GM12878 (cell line): Measurements from ENCODE around the gene GAS6. TPM values are rescaled to one million over a fixed set of nuclear protein-coding genes. Genes with fewer than 3 reads are reported as not detected.

Experiments used
- ATAC-seq: fragments of 200-7000 bp; cut with Tn5 transposase; 3 replicates; pipeline ENCODE4 v1.9.1; 2020; ENCODE audit warnings: mild to moderate bottlenecking, moderate library complexity
- BruUV-seq: library from RNA; stranded (reverse); fragments of 400-500 nt; replicated peaks from 2 replicates; lab custom pipeline; 2021; lab: Mats Ljungman, UMichigan
- CTCF ChIA-PET: fragments of 300-600 bp; sonication (Branson Sonifier 250); formaldehyde crosslinking; extraction: SDS; loops from one replicate; lab custom pipeline; 2021; ENCODE audit warnings: inconsistent platforms; lab: Yijun Ruan, JAX
- POLR2A ChIA-PET: fragments of 350-600 bp; formaldehyde crosslinking; extraction: SDS; loops from one replicate; lab custom pipeline; 2021; ENCODE audit warnings: inconsistent platforms; lab: Charles Lee
- RAD21 ChIA-PET: fragments of 300-600 bp; sonication (Branson Sonifier 250); formaldehyde crosslinking; loops from one replicate; lab custom pipeline; 2023; ENCODE audit warnings: antibody characterized with exemption; ENCODE audit not compliant: unreplicated experiment; lab: Charles Lee
- SMC1A ChIA-PET: fragments of 300-600 bp; sonication (Branson Sonifier 250); formaldehyde crosslinking; loops from one replicate; lab custom pipeline; 2023; ENCODE audit not compliant: unreplicated experiment, uncharacterized antibody; lab: Charles Lee
- DNase-seq: peaks from one replicate; pipeline ENCODE4 v3.0.0-alpha.2; 2011; ENCODE audit warnings: low read depth, low spot score
- FAIRE-seq: peaks from 3 replicates; lab custom pipeline; 2011; peaks lifted over from hg19 to GRCh38; lab: Jason Lieb, UNC
- H2AFZ ChIP-seq: 2 replicates; pipeline ENCODE4 v1.6.0; 2011; ENCODE audit warnings: low read depth, low read length, control low read depth; ENCODE audit not compliant: control insufficient read depth
- H3K27ac ChIP-seq: 2 replicates; pipeline ENCODE4 v1.5.1; 2011; ENCODE audit warnings: control low read depth; ENCODE audit not compliant: control insufficient read depth, insufficient read depth
- H3K27me3 ChIP-seq, 2 experiments: replicated peaks in 1 of 2; 2 replicates each; pipeline versions ENCODE4 v1.6.0 to v1.6.1; 2011; ENCODE audit warnings: low read length in 1 of 2; ENCODE audit not compliant: control insufficient read depth in 2 of 2, insufficient read depth in 2 of 2
- H3K36me3 ChIP-seq, 2 experiments: 2 replicates each; pipeline ENCODE4 v1.5.1; 2011; ENCODE audit warnings: low read length in 1 of 2; ENCODE audit not compliant: control insufficient read depth in 2 of 2, insufficient read depth in 2 of 2
- H3K4me1 ChIP-seq: 2 replicates; pipeline ENCODE4 v1.6.1; 2011; ENCODE audit warnings: mild to moderate bottlenecking, low read length, moderate library complexity, mixed read lengths; ENCODE audit not compliant: control insufficient read depth, insufficient read depth
- H3K4me2 ChIP-seq: 2 replicates; pipeline ENCODE4 v1.6.0; 2011; ENCODE audit warnings: control low read depth; ENCODE audit not compliant: control insufficient read depth, insufficient read depth
- H3K4me3 ChIP-seq: fragments of 200-600 bp; sonication (generic); 2 replicates; pipeline ENCODE4 v1.5.1; 2016
- H3K79me2 ChIP-seq: 2 replicates; pipeline ENCODE4 v1.6.0; 2011; ENCODE audit warnings: low read length; ENCODE audit not compliant: control insufficient read depth, insufficient read depth
- H3K9ac ChIP-seq: 2 replicates; pipeline ENCODE4 v1.8.0; 2011; ENCODE audit warnings: low read length, control low read depth, mixed read lengths; ENCODE audit not compliant: control insufficient read depth, insufficient read depth
- H3K9me3 ChIP-seq: replicated peaks from 3 replicates; pipeline ENCODE4 v1.5.1; 2011; ENCODE audit warnings: mild to moderate bottlenecking, low read length; ENCODE audit not compliant: control insufficient read depth, insufficient read depth
- H4K20me1 ChIP-seq: 2 replicates; pipeline ENCODE4 v1.6.0; 2011; ENCODE audit not compliant: control insufficient read depth, insufficient read depth
- BACH1 ChIP-seq: fragments of 450-650 bp; IDR thresholded peaks from 2 replicates; pipeline ENCODE4 v1.6.1; 2017; ENCODE audit warnings: mild to moderate bottlenecking, borderline replicate concordance
- CEBPZ ChIP-seq: fragments of 150-350 bp; IDR thresholded peaks from 2 replicates; pipeline ENCODE4 v1.6.1; 2016; ENCODE audit warnings: low read depth, low read length
- CHD2 ChIP-seq: IDR thresholded peaks from 2 replicates; pipeline ENCODE4 v1.6.1; 2011; ENCODE audit warnings: low read depth, low read length, improper control_type of control experiment, borderline replicate concordance
- CREB1 ChIP-seq: IDR thresholded peaks from 2 replicates; pipeline ENCODE4 v1.6.1; 2012; ENCODE audit warnings: low read depth, mild to moderate bottlenecking, inconsistent platforms
- HDAC6 ChIP-seq: fragments of 200-600 bp; sonication (generic); IDR thresholded peaks from one replicate; pipeline ENCODE4 v1.8.0; 2017; ENCODE audit warnings: antibody characterized with exemption; ENCODE audit not compliant: unreplicated experiment
- IRF4 ChIP-seq: IDR thresholded peaks from 2 replicates; pipeline ENCODE4 v1.6.1; 2011; ENCODE audit warnings: low read depth, low read length
- NFYB ChIP-seq: IDR thresholded peaks from 2 replicates; pipeline ENCODE4 v1.6.1; 2011; ENCODE audit warnings: low read depth, mild to moderate bottlenecking, low read length, improper control_type of control experiment, moderate library complexity; ENCODE audit not compliant: insufficient read depth
- PAX8 ChIP-seq: fragments of 450-650 bp; IDR thresholded peaks from 2 replicates; pipeline ENCODE4 v1.6.1; 2017; ENCODE audit warnings: mild to moderate bottlenecking, moderate library complexity
- RBBP5 ChIP-seq: fragments of 200-600 bp; sonication (generic); conservative IDR thresholded peaks from 2 replicates; pipeline ENCODE4 v1.6.1; 2016
- WGBS: methylation state at CpG from one replicate; pipeline ENCODE4 v1.1.6; 2016; ENCODE audit warnings: low lambda C conversion rate; ENCODE audit not compliant: insufficient replicate concordance, insufficient coverage; ENCODE audit errors: missing lambda C conversion rate; 5-methylcytosine and 5-hydroxymethylcytosine counted together
- in situ Hi-C: fragments of 300-500 bp; cut with MboI; formaldehyde crosslinking; loops from 9 replicates; pipeline ENCODE4 v1.14.3; 2018; ENCODE audit warnings: mixed read lengths
- intact Hi-C: fragments of 100-400 bp; cut with micrococcal nuclease; formaldehyde crosslinking; loops from one replicate; pipeline ENCODE4 v1.14.2; 2022; ENCODE audit not compliant: unreplicated experiment
- polyA plus RNA-seq, 11 experiments: library from polyadenylated mRNA; depleted of rRNA in 4 of 11; unstranded in 6 of 11; stranded (reverse) in 5 of 11; fragments of >200 nt; fragmentation: Nextera tagmentation in 4 of 11; fragmentation: Illumina TruSeq in 1 of 11; extraction: Ambion mirVana in 4 of 11; extraction: Trizol in 1 of 11; gene quantifications; 1 replicate in 1 of 11; 2 replicates in 10 of 11; pipeline versions ENCODE4 v1.2.1 to v1.2.3, GENCODE V29; 2011 to 2016; ENCODE audit warnings: inconsistent platforms in 2 of 11, missing spikeins in 2 of 11, low read depth in 1 of 11
- total RNA-seq, 4 experiments: library from RNA; depleted of rRNA in 3 of 4; stranded (reverse); fragments of >200 nt in 3 of 4; fragmentation: Illumina TruSeq in 1 of 4; extraction: Trizol in 1 of 4; gene quantifications; 2 replicates each; pipeline versions ENCODE4 v1.2.1 to v1.2.3, GENCODE V29; 2013 to 2021
- TF ChIP-seq, protein P1 (sequence below): fragments of 450-650 bp; IDR thresholded peaks from 2 replicates; pipeline ENCODE4 v1.6.1; 2016; ENCODE audit warnings: mild to moderate bottlenecking
- TF ChIP-seq, protein P2 (sequence below): fragments of 450-650 bp; IDR thresholded peaks from 2 replicates; pipeline ENCODE4 v1.6.1; 2017; ENCODE audit warnings: mild to moderate bottlenecking

The GAS6 gene
- total and polyA plus RNA-seq, 10 of the 15 experiments (the other 5 are each of a cell fraction or from before 2014, with no cell fraction given) = 0.03 to 0.59 (median 0.10) TPM; not detected in 2

- TF ChIP-seq, protein P1, sequence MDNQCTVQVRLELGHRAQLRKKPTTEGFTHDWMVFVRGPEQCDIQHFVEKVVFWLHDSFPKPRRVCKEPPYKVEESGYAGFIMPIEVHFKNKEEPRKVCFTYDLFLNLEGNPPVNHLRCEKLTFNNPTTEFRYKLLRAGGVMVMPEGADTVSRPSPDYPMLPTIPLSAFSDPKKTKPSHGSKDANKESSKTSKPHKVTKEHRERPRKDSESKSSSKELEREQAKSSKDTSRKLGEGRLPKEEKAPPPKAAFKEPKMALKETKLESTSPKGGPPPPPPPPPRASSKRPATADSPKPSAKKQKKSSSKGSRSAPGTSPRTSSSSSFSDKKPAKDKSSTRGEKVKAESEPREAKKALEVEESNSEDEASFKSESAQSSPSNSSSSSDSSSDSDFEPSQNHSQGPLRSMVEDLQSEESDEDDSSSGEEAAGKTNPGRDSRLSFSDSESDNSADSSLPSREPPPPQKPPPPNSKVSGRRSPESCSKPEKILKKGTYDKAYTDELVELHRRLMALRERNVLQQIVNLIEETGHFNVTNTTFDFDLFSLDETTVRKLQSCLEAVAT = no peak
- TF ChIP-seq, all 136 proteins: peak for 0
Measured at GRCh38 chr13:113855012-113855921, 8.6 kb downstream of the GAS6 start (continued).

DNA sequence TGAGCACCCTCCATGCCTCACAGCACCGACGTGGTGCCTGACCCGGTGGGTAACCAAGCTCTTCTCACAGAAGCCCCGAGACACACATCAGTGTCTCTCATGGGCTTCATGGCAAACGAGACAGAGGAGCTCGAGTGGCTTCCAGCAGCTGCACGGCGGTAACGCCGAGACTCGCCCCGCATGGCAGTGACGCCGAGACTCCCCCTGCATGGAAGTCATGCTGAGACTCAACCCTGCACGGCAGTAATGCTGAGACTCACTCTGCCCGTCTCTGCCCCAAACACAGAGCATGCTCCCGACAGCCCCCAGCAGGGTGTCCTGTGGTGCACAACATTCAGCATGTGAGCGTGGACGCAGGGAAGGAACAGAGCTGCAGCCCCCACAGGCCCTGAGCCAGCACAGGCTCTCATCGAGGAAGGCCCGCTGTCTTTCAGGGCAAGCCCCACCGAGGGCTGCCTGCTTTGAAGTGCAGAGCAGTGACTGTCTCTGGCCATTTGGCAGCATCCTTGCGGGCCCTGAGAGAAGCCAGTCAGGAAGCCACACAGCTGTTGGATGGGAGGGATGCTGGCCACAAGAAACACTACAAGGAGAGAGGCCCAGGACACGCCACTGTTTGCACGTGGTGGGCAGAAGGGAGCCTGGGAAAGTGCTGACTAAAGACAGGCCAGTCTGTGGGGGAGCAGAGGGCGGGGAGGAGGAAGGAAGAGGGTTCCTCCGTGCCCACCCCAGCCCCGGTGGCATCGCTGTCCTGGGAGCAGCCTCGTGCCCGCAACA lies 9.5 kb downstream of the GAS6 start:
- SMC1A ChIA-PET = no interaction called here
- Histone ChIP-seq H4K20me1 (no peaks in the 10 kb centered on the region), H3K79me2 (no peaks in the 10 kb centered on the region), H3K9ac (no peak overlapping the region), H2AFZ (no peak overlapping the region), H3K9me3 (no peaks in the 10 kb centered on the region), H3K4me2 (no peak overlapping the region), H3K4me1 (no peaks in the 10 kb centered on the region), H3K27ac (no peak overlapping the region), H3K27me3 (peaks cover 2 to 3% of the 10 kb centered on the region in 2 experiments; a peak in 3 of 4 replicates), H3K4me3 (no peak overlapping the region), H3K36me3 (no peaks in the 10 kb centered on the region)
- no peak for ATAC-seq
- BruUV-seq = no TSS peak
- RAD21 ChIA-PET = no interaction called here
- intact Hi-C loops = no loop called here
- in situ Hi-C loops = no loop called here
- no peak for FAIRE-seq
- no peak for DNase-seq
- 37% methylated on average over 31 of the region's 31 CpGs for WGBS
- POLR2A ChIA-PET = no interaction called here
- CTCF ChIA-PET = no interaction called here
- TF ChIP-seq, protein P2, sequence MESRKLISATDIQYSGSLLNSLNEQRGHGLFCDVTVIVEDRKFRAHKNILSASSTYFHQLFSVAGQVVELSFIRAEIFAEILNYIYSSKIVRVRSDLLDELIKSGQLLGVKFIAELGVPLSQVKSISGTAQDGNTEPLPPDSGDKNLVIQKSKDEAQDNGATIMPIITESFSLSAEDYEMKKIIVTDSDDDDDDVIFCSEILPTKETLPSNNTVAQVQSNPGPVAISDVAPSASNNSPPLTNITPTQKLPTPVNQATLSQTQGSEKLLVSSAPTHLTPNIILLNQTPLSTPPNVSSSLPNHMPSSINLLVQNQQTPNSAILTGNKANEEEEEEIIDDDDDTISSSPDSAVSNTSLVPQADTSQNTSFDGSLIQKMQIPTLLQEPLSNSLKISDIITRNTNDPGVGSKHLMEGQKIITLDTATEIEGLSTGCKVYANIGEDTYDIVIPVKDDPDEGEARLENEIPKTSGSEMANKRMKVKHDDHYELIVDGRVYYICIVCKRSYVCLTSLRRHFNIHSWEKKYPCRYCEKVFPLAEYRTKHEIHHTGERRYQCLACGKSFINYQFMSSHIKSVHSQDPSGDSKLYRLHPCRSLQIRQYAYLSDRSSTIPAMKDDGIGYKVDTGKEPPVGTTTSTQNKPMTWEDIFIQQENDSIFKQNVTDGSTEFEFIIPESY = no peak
- no peak for TF ChIP-seq CHD2
- TF ChIP-seq IRF4 = no peak
- TF ChIP-seq HDAC6 = no peak
- no peak for TF ChIP-seq BACH1
- no peak for TF ChIP-seq PAX8
- no peak for TF ChIP-seq CEBPZ
- no peak for TF ChIP-seq CREB1
- no peak for TF ChIP-seq NFYB
- TF ChIP-seq RBBP5 = no peak
